Mononuclear cell (primary cell): Measurements from ENCODE around the gene PPP1R37. TPM values are rescaled to one million over a fixed set of nuclear protein-coding genes. Genes with fewer than 3 reads are reported as not detected.

Source experiments
- H3K27me3 ChIP-seq: 2 replicates; pipeline ENCODE4 v1.6.0; 2011; ENCODE audit warnings: low read length, control low read depth; ENCODE audit not compliant: insufficient read depth
- H3K4me1 ChIP-seq: 2 replicates; pipeline ENCODE4 v1.5.1; 2011; ENCODE audit warnings: mild to moderate bottlenecking, low read length, control low read depth; ENCODE audit not compliant: insufficient read depth
- H3K4me3 ChIP-seq: 2 replicates; pipeline ENCODE4 v1.5.1; 2011; ENCODE audit warnings: mild to moderate bottlenecking, low read length, moderate library complexity
- H3K9me3 ChIP-seq: 2 replicates; pipeline ENCODE4 v1.5.1; 2011; ENCODE audit warnings: low read depth, mild to moderate bottlenecking, control low read depth, low read length
- total RNA-seq: library from RNA; depleted of rRNA; stranded (reverse); fragments of >200 nt; gene quantifications from one replicate; pipeline ENCODE4 v1.2.3, GENCODE V29; 2012

PPP1R37 gene
- total RNA-seq, 1 donor: 14.0 TPM

- H3K4me3 ChIP-seq: no peak overlapping the region
- no peaks in the 10 kb centered on the region for H3K9me3 ChIP-seq
- H3K27me3 ChIP-seq: peaks cover 29% of the 10 kb centered on the region
- H3K4me1 ChIP-seq: peaks cover 23% of the 10 kb centered on the region
These were observed 60.5 kb downstream of the PPP1R37 start for GRCh38 chr19:45153339-45154063.

GRCh38 chr19:45154064-45154827, 61.3 kb downstream of the PPP1R37 start:
- H3K9me3 ChIP-seq: no peaks in the 10 kb centered on the region
- peaks cover 23% of the 10 kb centered on the region for H3K4me1 ChIP-seq
- H3K27me3 ChIP-seq: peaks cover 29% of the 10 kb centered on the region
- no peak overlapping the region for H3K4me3 ChIP-seq

DNA sequence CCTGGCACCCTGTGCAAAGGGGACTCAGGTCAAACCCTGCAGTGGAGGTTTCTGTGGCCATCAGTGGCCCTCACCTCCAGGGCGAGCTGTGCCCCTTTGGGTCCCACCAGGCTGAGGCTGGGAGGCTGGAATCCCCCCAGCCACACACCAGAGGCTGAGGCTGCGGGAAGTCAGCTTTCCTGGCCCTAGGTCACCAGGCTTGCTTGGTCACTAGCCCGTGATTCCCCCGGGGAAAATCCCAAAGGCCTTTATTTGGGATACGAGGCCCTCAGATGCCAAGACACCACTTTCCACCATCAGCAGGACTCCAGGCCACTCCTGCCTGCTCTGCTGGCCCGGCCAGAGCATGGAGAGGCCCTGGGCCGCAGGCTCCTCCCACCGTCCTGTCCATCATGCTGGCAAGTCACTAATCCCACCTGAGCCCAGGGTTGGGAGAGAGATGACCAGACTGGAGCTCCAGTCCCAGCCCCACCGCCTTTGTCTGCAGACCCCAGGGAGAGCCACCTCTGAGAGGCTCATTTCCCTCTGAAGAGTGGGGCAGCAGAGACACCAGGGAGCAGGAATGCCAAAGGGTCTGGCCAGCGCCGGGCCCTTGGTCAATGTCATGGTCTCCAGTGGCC, 63.1 kb downstream of the PPP1R37 start:
- Histone ChIP-seq H3K9me3 (no peaks in the 10 kb centered on the region), H3K27me3 (peaks cover 29% of the 10 kb centered on the region), H3K4me1 (peaks cover 23% of the 10 kb centered on the region), H3K4me3 (no peak overlapping the region)

GRCh38 chr19:45156751-45157150, 63.8 kb downstream of the PPP1R37 start:
- H3K4me3 ChIP-seq: no peak overlapping the region
- no peaks in the 10 kb centered on the region for H3K9me3 ChIP-seq
- peaks cover 22% of the 10 kb centered on the region for H3K4me1 ChIP-seq
- peaks cover 24% of the 10 kb centered on the region for H3K27me3 ChIP-seq

DNA sequence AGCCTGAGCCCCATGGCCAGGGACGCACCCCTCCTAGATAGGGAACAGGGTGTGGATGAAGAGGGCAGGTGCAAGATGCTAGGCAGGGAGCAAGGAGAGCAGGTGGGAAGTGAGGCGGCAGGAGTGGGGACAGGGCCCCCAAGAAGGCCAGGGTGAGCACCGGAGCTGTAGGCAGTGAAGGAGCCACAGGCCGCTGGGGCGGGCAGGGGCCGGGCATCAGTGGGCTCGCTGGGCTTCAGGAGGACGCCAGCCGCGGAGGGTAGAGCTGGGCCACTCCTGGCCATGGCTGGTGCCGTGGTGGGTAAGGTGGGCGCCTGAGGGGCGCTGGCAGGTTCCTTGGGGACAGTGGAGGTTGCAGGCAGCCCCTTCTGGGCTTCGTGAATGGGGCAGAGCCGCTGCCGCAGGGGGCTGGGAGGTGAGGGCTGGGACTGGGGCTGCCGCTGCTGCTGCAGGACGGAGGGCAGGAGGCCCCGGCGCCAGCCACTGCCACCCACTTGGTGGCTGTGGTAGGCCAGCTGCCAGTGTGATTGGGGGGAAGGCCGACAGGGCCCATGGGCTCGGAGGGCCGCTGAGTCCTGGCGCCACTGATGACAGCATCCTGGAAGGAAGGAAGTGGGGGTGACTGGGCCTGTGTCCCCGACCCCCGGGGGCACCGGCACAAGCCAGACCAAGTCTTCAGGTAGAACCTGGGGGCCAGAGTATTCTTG, 65.7 kb downstream of the PPP1R37 start:
- Histone ChIP-seq H3K4me3 (no peak overlapping the region), H3K27me3 (peaks cover 8% of the 10 kb centered on the region), H3K4me1 (peaks cover 3% of the 10 kb centered on the region), H3K9me3 (no peaks in the 10 kb centered on the region)

- H3K27me3 ChIP-seq: peaks cover 1% of the 10 kb centered on the region
- peaks cover 8% of the 10 kb centered on the region for H3K4me1 ChIP-seq
- H3K9me3 ChIP-seq: no peaks in the 10 kb centered on the region
- H3K4me3 ChIP-seq: no peak overlapping the region
These were observed 66.4 kb downstream of the PPP1R37 start for GRCh38 chr19:45159210-45159970.

- no peak overlapping the region for H3K4me3 ChIP-seq
- H3K27me3 ChIP-seq: no peaks in the 10 kb centered on the region
- peaks cover 13% of the 10 kb centered on the region for H3K4me1 ChIP-seq
- H3K9me3 ChIP-seq: no peaks in the 10 kb centered on the region
These were observed 67.0 kb downstream of the PPP1R37 start for GRCh38 chr19:45159971-45160324.

GRCh38 chr19:45160870-45161737, 68.1 kb downstream of the PPP1R37 start, which contains the start of gene NKPD1:
Gene NKPD1, minus strand, starts transcription at chr19:45160982. Its CDS starts 832 bp downstream, at chr19:45160150.
- Histone ChIP-seq H3K9me3 (no peaks in the 10 kb centered on the region), H3K4me3 (no peak within 1 kb of the TSS), H3K27me3 (no peaks in the 10 kb centered on the region), H3K4me1 (peaks cover 16% of the 10 kb centered on the region)

GRCh38 chr19:45161738-45162607, 69.0 kb downstream of the PPP1R37 start:
- peaks cover 16% of the 10 kb centered on the region for H3K4me1 ChIP-seq
- no peaks in the 10 kb centered on the region for H3K9me3 ChIP-seq
- H3K27me3 ChIP-seq: no peaks in the 10 kb centered on the region
- H3K4me3 ChIP-seq: no peak overlapping the region

DNA sequence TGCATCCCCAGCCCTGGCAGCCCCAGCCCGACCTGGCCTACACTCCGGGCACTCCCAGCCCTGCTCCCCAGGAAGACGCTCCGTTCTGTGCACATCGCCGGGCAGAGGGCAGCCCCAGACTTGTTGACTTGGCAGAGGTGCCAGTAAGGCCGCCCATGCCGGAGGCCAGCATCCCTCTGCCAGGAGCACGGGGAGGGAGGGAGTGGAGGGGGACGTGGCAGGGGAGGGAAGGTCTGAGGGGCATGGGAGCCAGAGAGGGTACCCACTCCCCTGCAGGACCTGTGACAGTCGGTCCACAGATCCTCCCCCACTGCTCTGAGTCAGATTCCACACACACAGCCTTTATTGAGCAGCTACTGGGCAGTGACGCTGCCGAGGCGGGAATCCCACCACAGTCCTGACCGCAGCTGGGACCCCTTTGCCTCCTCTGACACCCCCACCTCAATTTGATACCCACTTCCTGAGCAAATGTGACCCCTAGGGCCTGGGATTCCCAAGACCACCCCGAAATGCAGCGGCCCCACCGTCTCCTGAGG, 69.7 kb downstream of the PPP1R37 start:
- Histone ChIP-seq H3K4me1 (peaks cover 16% of the 10 kb centered on the region), H3K9me3 (no peaks in the 10 kb centered on the region), H3K4me3 (no peak overlapping the region), H3K27me3 (no peaks in the 10 kb centered on the region)

DNA sequence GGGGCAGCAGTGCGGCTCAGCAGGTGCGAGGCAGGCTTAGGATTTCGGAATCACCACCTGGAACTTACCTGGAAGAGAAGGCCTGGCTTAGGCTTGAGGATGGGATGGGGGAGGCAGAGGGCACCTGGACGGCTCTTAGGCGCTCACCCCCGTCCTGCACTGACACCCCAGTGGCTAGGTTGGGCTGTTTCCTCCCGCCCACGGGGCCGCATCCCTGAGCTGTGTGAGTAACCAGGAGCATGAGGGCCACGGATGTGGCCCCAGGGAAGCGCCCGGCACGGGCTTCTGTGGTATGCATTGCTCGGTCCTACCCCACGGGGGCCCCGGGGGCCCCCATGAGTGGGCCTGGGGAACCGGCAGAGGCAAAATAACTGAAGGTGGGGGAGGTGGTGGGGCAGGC, 70.2 kb downstream of the PPP1R37 start:
- H3K27me3 ChIP-seq: no peaks in the 10 kb centered on the region
- peaks cover 16% of the 10 kb centered on the region for H3K4me1 ChIP-seq
- H3K4me3 ChIP-seq: no peak overlapping the region
- H3K9me3 ChIP-seq: no peaks in the 10 kb centered on the region

- H3K4me1 ChIP-seq: peaks cover 18% of the 10 kb centered on the region
- no peaks in the 10 kb centered on the region for H3K9me3 ChIP-seq
- no peaks in the 10 kb centered on the region for H3K27me3 ChIP-seq
- no peak overlapping the region for H3K4me3 ChIP-seq
These were observed 70.9 kb downstream of the PPP1R37 start for GRCh38 chr19:45163751-45164460.
